Measurements from ENCODE around the gene CEACAM3.
A peak's percentile ranks its signal among the peaks of the same experiment; 100 is the strongest.
"Not testable (repeated sequence)": the region's sequence is repeated elsewhere in the genome, so short reads cannot be mapped to it uniquely, and the experiment has no call there.

Gene CEACAM3

GRCh38 chr19:41796362-41796761, at the start of gene CEACAM3:
Gene CEACAM3, plus strand, starts transcription at chr19:41796587. Its CDS starts 91 bp downstream, at chr19:41796678.
- no peak for DNase-seq

GRCh38 chr19:41746593-41747227, 49.7 kb upstream of the CEACAM3 start:
- DNase-seq = peak; percentile 61

- no peak for DNase-seq
These were observed 48.4 kb upstream of the CEACAM3 start for GRCh38 chr19:41748012-41748411.

GRCh38 chr19:41750248-41751134, 45.9 kb upstream of the CEACAM3 start:
- DNase-seq = not testable (repeated sequence)

- peak; percentile 56 for DNase-seq
These were observed 43.2 kb upstream of the CEACAM3 start for GRCh38 chr19:41753159-41753558.

- DNase-seq = peak; percentile 52
These were observed 42.4 kb upstream of the CEACAM3 start for GRCh38 chr19:41753936-41754529.

GRCh38 chr19:41755328-41755913, 41.0 kb upstream of the CEACAM3 start, which contains the start of gene CEACAM6:
Gene CEACAM6, plus strand, starts transcription at chr19:41755530. Its CDS starts 109 bp downstream, at chr19:41755639.
- DNase-seq = no peak

GRCh38 chr19:41758846-41759245, 37.5 kb upstream of the CEACAM3 start:
- no peak for DNase-seq

- no peak for DNase-seq
These were observed 29.3 kb upstream of the CEACAM3 start for GRCh38 chr19:41767115-41767514.

- DNase-seq = not testable (repeated sequence)
These were observed 28.3 kb upstream of the CEACAM3 start for GRCh38 chr19:41768105-41768504.

GRCh38 chr19:41769608-41770007, 26.8 kb upstream of the CEACAM3 start:
- no peak for DNase-seq

- DNase-seq = no peak
These were observed 25.0 kb upstream of the CEACAM3 start for GRCh38 chr19:41771410-41771809.

GRCh38 chr19:41774515-41774980, 21.8 kb upstream of the CEACAM3 start:
- no peak for DNase-seq

- no peak for DNase-seq
These were observed 19.7 kb upstream of the CEACAM3 start for GRCh38 chr19:41776700-41777099.

GRCh38 chr19:41783612-41784011, 12.8 kb upstream of the CEACAM3 start:
- peak; percentile 8 for DNase-seq

GRCh38 chr19:41784312-41784711, 12.1 kb upstream of the CEACAM3 start:
- DNase-seq = peak; percentile 6

- peak; percentile 25 for DNase-seq
These were observed 11.6 kb upstream of the CEACAM3 start for GRCh38 chr19:41784743-41785142.

- DNase-seq = peak; percentile 83
These were observed 10.7 kb upstream of the CEACAM3 start for GRCh38 chr19:41785653-41786052.

GRCh38 chr19:41787055-41787454, 9.3 kb upstream of the CEACAM3 start:
- DNase-seq = no peak

GRCh38 chr19:41788518-41788917, 7.9 kb upstream of the CEACAM3 start:
- not testable (repeated sequence) for DNase-seq

- not testable (repeated sequence) for DNase-seq
These were observed 7.3 kb upstream of the CEACAM3 start for GRCh38 chr19:41789053-41789452.

- DNase-seq = peak; percentile 50
These were observed 3.6 kb upstream of the CEACAM3 start for GRCh38 chr19:41792513-41793413.

All from hematopoietic multipotent progenitor cell treated with erythropoietin and hydrocortisone succinate and interleukin-3 and kit ligand, for 8 days (in vitro differentiated cells).